Left lung (tissue), 10 donors: Measurements from ENCODE around the gene PGM2L1. TPM values are rescaled to one million over a fixed set of nuclear protein-coding genes. Genes with fewer than 3 reads are reported as not detected.

Experiments
- ATAC-seq: fragments of 200-7000 bp; cut with Tn5 transposase; one replicate; pipeline ENCODE4 v1.9.1; 2020; ENCODE audit warnings: moderate library complexity
- DNase-seq, 4 donors: peaks; one replicate each; pipeline ENCODE4 v3.0.0-alpha.2; 2013 to 2020
- H3K27ac ChIP-seq, 2 donors: fragments of 200-600 bp; sonication (generic) in 1 of 2; one replicate each; pipeline versions ENCODE4 v1.5.0 to v1.8.0; 2020 to 2021
- H3K27me3 ChIP-seq, 2 donors: fragments of 200-600 bp; sonication (generic) in 1 of 2; one replicate each; pipeline versions ENCODE4 v1.5.0 to v1.8.0; 2020 to 2021
- H3K36me3 ChIP-seq, 2 donors: fragments of 200-600 bp; sonication (generic) in 1 of 2; one replicate each; pipeline versions ENCODE4 v1.5.0 to v1.8.0; 2020 to 2021
- H3K4me1 ChIP-seq, 2 donors: fragments of 200-600 bp; one replicate each; pipeline ENCODE4 v1.8.0; 2021
- H3K4me3 ChIP-seq, 2 donors: fragments of 200-600 bp; sonication (generic) in 1 of 2; one replicate each; pipeline versions ENCODE4 v1.5.0 to v1.8.0; 2020 to 2021; ENCODE audit warnings: mild to moderate bottlenecking in 1 of 2
- H3K9me3 ChIP-seq, 2 donors: fragments of 200-600 bp; sonication (generic) in 1 of 2; one replicate each; pipeline versions ENCODE4 v1.5.0 to v1.8.0; 2020 to 2021
- intact Hi-C, 2 donors: fragments of 100-400 bp; cut with DNase I; formaldehyde crosslinking; loops; one replicate each; pipeline versions ENCODE4 v1.11.2 to v1.14.2; 2022
- polyA plus RNA-seq, 6 donors: library from polyadenylated mRNA; unstranded; fragments of 120-200 nt; gene quantifications; one replicate each; pipeline ENCODE4 v1.2.1, GENCODE V29; 2013; ENCODE audit not compliant: insufficient read length in 6 of 6
- total RNA-seq, 2 donors: library from RNA; stranded (reverse); fragmentation: NEBNext Ultra II Directional; extraction: Animal tissue kit (Norgen Biotek cat#: 25700); gene quantifications; one replicate each; pipeline ENCODE4 v1.2.1, GENCODE V29; 2021
- TF ChIP-seq, protein P1 (sequence below), 2 donors: fragments of 200-600 bp; sonication (generic) in 1 of 2; IDR thresholded peaks; one replicate each; pipeline versions ENCODE4 v1.5.0 to v1.8.0; 2021; ENCODE audit warnings: antibody characterized with exemption in 2 of 2
- donor health status: DM: no; HTN: yes; CAD: no.
- donor health status: DM: no; HTN: no; CAD: no.

Gene PGM2L1
- total and polyA plus RNA-seq, 8 donors: 4.8 to 12.2 (median 5.7) TPM

GRCh38 chr11:74306435-74307175 lies 91.6 kb downstream of the PGM2L1 start:
- no peak for ATAC-seq
- TF ChIP-seq, protein P1, sequence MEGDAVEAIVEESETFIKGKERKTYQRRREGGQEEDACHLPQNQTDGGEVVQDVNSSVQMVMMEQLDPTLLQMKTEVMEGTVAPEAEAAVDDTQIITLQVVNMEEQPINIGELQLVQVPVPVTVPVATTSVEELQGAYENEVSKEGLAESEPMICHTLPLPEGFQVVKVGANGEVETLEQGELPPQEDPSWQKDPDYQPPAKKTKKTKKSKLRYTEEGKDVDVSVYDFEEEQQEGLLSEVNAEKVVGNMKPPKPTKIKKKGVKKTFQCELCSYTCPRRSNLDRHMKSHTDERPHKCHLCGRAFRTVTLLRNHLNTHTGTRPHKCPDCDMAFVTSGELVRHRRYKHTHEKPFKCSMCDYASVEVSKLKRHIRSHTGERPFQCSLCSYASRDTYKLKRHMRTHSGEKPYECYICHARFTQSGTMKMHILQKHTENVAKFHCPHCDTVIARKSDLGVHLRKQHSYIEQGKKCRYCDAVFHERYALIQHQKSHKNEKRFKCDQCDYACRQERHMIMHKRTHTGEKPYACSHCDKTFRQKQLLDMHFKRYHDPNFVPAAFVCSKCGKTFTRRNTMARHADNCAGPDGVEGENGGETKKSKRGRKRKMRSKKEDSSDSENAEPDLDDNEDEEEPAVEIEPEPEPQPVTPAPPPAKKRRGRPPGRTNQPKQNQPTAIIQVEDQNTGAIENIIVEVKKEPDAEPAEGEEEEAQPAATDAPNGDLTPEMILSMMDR (IDR thresholded peaks at IDR 0.05): no peak
- Histone ChIP-seq H3K9me3 (no peaks in the 10 kb centered on the region), H3K4me1 (peaks cover 0 to 8% of the 10 kb centered on the region in 2 donors), H3K27ac (no peak overlapping the region), H3K36me3 (no peaks in the 10 kb centered on the region), H3K4me3 (no peak overlapping the region), H3K27me3 (peaks cover 0 to 23% of the 10 kb centered on the region in 2 donors)
- intact Hi-C loops: no loop called here
- DNase-seq: no peak

DNA sequence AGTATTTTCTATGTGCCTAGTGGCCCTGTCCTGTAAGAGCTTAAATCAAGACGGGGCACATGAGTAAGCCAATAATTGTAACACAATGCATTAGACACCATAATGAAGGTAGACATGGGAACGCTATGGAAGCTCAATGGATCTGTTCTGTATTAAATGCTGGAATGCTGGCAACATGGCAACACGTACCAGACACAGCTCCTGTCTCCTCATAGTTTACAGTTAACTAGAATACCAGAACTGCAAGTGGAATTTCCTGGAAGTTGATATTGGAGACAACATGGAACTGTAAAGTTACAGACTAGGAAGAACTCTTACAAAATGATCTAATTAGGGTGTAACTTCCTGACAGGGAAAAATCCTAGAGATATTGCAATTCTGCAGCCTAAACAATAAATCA lies 99.2 kb downstream of the PGM2L1 start:
- ATAC-seq: no peak
- H3K4me3 ChIP-seq: no peak overlapping the region
- no peaks in the 10 kb centered on the region for H3K4me1 ChIP-seq
- no peaks in the 10 kb centered on the region for H3K27me3 ChIP-seq
- no peaks in the 10 kb centered on the region for H3K9me3 ChIP-seq
- intact Hi-C loops: no loop called here
- H3K27ac ChIP-seq: no peak overlapping the region
- TF ChIP-seq, protein P1 (IDR thresholded peaks at IDR 0.05): no peak
- H3K36me3 ChIP-seq: no peaks in the 10 kb centered on the region
- no peak for DNase-seq

DNA sequence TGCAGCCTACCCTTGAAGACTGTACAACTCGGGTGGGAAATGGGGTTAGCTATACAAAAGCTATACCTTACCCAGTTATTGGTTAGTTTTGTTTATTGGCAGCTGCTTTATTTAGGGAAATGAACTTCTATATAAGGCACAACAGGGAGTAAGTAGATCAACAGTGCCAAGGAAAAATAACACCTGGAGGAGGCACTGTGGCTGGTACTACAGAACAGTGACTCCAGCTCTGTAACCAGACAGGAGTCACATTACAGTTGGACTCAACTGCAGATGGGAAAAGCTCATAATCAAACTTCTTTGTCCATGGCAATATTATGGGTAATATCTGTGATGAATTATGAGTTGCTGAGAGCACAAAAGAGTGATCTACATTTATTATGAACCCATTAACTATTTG lies 100.7 kb downstream of the PGM2L1 start:
- DNase-seq: no peak
- Histone ChIP-seq H3K27ac (no peak overlapping the region), H3K36me3 (no peaks in the 10 kb centered on the region), H3K4me3 (no peak overlapping the region), H3K27me3 (no peaks in the 10 kb centered on the region), H3K9me3 (no peaks in the 10 kb centered on the region), H3K4me1 (no peaks in the 10 kb centered on the region)
- no peak for ATAC-seq
- TF ChIP-seq, protein P1 (IDR thresholded peaks at IDR 0.05): no peak
- intact Hi-C loops: no loop called here

DNA sequence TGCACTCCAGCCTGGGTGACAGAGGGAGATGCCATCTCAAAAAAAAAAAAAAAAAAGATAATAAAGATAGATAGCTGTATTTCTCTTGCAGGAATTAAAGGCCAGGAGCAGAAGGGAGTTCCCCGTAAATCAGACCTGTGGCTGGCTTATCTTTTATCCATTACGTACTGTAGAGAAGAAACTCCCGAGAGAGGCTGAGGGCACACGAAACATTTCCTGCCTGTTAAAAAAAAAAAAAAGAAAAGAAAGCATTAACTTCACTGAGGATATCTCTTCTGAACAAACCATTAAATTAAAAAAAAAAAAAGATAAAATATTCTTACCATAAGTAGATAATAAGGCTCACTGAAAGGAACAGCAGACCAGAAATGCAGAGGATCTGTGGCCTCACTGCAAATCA lies 109.3 kb downstream of the PGM2L1 start:
- peak; percentile 21 for ATAC-seq
- intact Hi-C loops: no loop called here
- Histone ChIP-seq H3K27me3 (no peaks in the 10 kb centered on the region), H3K4me1 (no peaks in the 10 kb centered on the region), H3K9me3 (no peaks in the 10 kb centered on the region), H3K27ac (no peak overlapping the region), H3K4me3 (no peak overlapping the region), H3K36me3 (no peaks in the 10 kb centered on the region)
- no peak for DNase-seq
- TF ChIP-seq, protein P1 (IDR thresholded peaks at IDR 0.05): no peak

DNA sequence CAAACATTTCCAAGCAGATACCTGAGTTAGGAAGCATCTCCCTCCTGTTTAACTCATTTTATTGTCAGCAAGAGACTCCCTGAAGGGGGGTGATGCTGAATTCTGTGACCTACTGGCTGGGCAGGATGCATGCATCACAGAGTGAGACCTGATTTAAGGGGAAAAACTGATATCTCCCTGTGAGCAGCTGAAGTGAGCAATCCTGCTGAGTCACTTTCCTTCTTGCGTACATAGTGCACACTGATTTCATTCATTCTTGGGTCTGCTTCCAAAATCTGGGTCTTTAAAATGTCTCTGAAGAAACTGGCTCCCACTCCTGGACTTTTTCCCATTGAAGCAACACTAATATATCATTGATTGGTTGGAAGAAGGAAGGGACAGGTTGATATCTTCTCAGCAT lies 110.1 kb downstream of the PGM2L1 start:
- intact Hi-C loops: no loop called here
- no peak overlapping the region for H3K27ac ChIP-seq
- H3K36me3 ChIP-seq: no peaks in the 10 kb centered on the region
- H3K4me1 ChIP-seq: peaks cover 0 to 5% of the 10 kb centered on the region in 2 donors
- H3K4me3 ChIP-seq: no peak overlapping the region
- peak; percentile 83 for ATAC-seq
- no peak for DNase-seq
- no peaks in the 10 kb centered on the region for H3K9me3 ChIP-seq
- no peaks in the 10 kb centered on the region for H3K27me3 ChIP-seq
- TF ChIP-seq, protein P1 (IDR thresholded peaks at IDR 0.05): no peak
